IMR-90 (cell line): ENCODE measurements around the gene BSND. TPM values are rescaled to one million over a fixed set of nuclear protein-coding genes. Genes with fewer than 3 reads are reported as not detected.

Source experiments
- ATAC-seq: fragments of 200-7000 bp; cut with Tn5 transposase; 2 replicates; pipeline ENCODE4 v1.9.1; 2020; ENCODE audit warnings: low read depth, mild to moderate bottlenecking, moderate library complexity
- BruUV-seq: library from RNA; stranded (reverse); fragments of 400-500 nt; replicated peaks from 2 replicates; lab custom pipeline; 2021; lab: Mats Ljungman, UMichigan
- CTCF ChIA-PET: fragments of 300-600 bp; formaldehyde crosslinking; extraction: SDS; loops from one replicate; lab custom pipeline; 2021; ENCODE audit warnings: antibody characterized with exemption; lab: Yijun Ruan, JAX
- POLR2A ChIA-PET: fragments of 300-600 bp; sonication (Branson Sonifier 250); formaldehyde crosslinking; loops from one replicate; lab custom pipeline; 2022; ENCODE audit warnings: antibody characterized with exemption; ENCODE audit not compliant: unreplicated experiment; lab: Charles Lee
- DNase-seq: peaks from one replicate; pipeline ENCODE4 v3.0.0; 2013
- H2AFZ ChIP-seq: replicated peaks from 2 replicates; pipeline ENCODE3; 2013; ENCODE audit warnings: low read length, mild to moderate bottlenecking; ENCODE audit not compliant: poor library complexity
- H2AK5ac ChIP-seq: 2 replicates; pipeline ENCODE4 v1.6.1; 2013; ENCODE audit warnings: low read depth, low read length, inconsistent platforms
- H2AK9ac ChIP-seq: replicated peaks from 2 replicates; pipeline ENCODE3; 2013; ENCODE audit warnings: mild to moderate bottlenecking, low read depth, low read length, moderate library complexity; ENCODE audit not compliant: poor library complexity
- H2BK120ac ChIP-seq: 2 replicates; pipeline ENCODE4 v1.6.1; 2013; ENCODE audit warnings: low read depth, low read length, inconsistent platforms
- H2BK15ac ChIP-seq: 3 replicates; pipeline ENCODE4 v1.6.1; 2013; ENCODE audit warnings: low read depth, low read length, inconsistent platforms
- H2BK20ac ChIP-seq: 2 replicates; pipeline ENCODE4 v1.6.1; 2013; ENCODE audit warnings: low read depth, mild to moderate bottlenecking, inconsistent platforms, low read length, moderate library complexity
- H2BK5ac ChIP-seq: 2 replicates; pipeline ENCODE4 v1.6.1; 2013; ENCODE audit warnings: mild to moderate bottlenecking, low read depth, low read length, inconsistent platforms; ENCODE audit not compliant: poor library complexity, severe bottlenecking
- H3K14ac ChIP-seq: replicated peaks from 2 replicates; pipeline ENCODE4 v1.6.1; 2013; ENCODE audit warnings: low read depth, low read length, inconsistent platforms
- H3K18ac ChIP-seq: 2 replicates; pipeline ENCODE4 v1.6.1; 2013; ENCODE audit warnings: low read depth, low read length, control low read depth
- H3K23ac ChIP-seq: 2 replicates; pipeline ENCODE4 v1.6.1; 2013; ENCODE audit warnings: low read depth, low read length, inconsistent platforms
- H3K27ac ChIP-seq: 2 replicates; pipeline ENCODE4 v1.5.1; 2013; ENCODE audit warnings: mild to moderate bottlenecking, control low read depth, low read length; ENCODE audit not compliant: insufficient read depth
- H3K27me3 ChIP-seq: 2 replicates; pipeline ENCODE4 v1.6.1; 2013; ENCODE audit warnings: low read length; ENCODE audit not compliant: control insufficient read depth, insufficient read depth
- H3K36me3 ChIP-seq: 2 replicates; pipeline ENCODE4 v1.6.1; 2013; ENCODE audit warnings: low read length, mixed read lengths; ENCODE audit not compliant: control insufficient read depth, insufficient read depth
- H3K4ac ChIP-seq: 2 replicates; pipeline ENCODE4 v1.6.1; 2013; ENCODE audit warnings: low read depth, low read length, inconsistent platforms
- H3K4me1 ChIP-seq: 2 replicates; pipeline ENCODE4 v1.6.1; 2013; ENCODE audit warnings: low read length, mixed read lengths; ENCODE audit not compliant: control insufficient read depth, insufficient read depth
- H3K4me2 ChIP-seq: 2 replicates; pipeline ENCODE4 v1.6.1; 2013; ENCODE audit warnings: low read depth, mild to moderate bottlenecking, control low read depth, low read length, moderate library complexity
- H3K4me3 ChIP-seq: 2 replicates; pipeline ENCODE4 v1.5.1; 2013; ENCODE audit warnings: low read depth, mild to moderate bottlenecking, control low read depth, low read length, moderate library complexity; ENCODE audit not compliant: insufficient read depth
- H3K56ac ChIP-seq: 2 replicates; pipeline ENCODE4 v1.6.1; 2013; ENCODE audit warnings: low read length, inconsistent platforms; ENCODE audit not compliant: insufficient read depth; ENCODE audit errors: extremely low read depth
- H3K79me1 ChIP-seq, 2 experiments: 2 replicates each; pipeline ENCODE4 v1.6.1; 2013; ENCODE audit warnings: low read length in 2 of 2, inconsistent platforms in 1 of 2, low read depth in 1 of 2
- H3K9ac ChIP-seq: 2 replicates; pipeline ENCODE4 v1.6.1; 2013; ENCODE audit warnings: low read depth, low read length, control low read depth
- H3K9me1 ChIP-seq: 2 replicates; pipeline ENCODE4 v1.6.1; 2013; ENCODE audit warnings: low read length, inconsistent platforms; ENCODE audit not compliant: insufficient read depth
- H3K9me3 ChIP-seq: 2 replicates; pipeline ENCODE4 v1.6.1; 2013; ENCODE audit warnings: low read length; ENCODE audit not compliant: control insufficient read depth, insufficient read depth
- H4K20me1 ChIP-seq: 2 replicates; pipeline ENCODE4 v1.6.1; 2013; ENCODE audit warnings: low read length, inconsistent platforms; ENCODE audit not compliant: insufficient read depth
- H4K5ac ChIP-seq: 2 replicates; pipeline ENCODE4 v1.6.1; 2013; ENCODE audit warnings: mild to moderate bottlenecking, low read depth, low read length, control low read depth
- H4K8ac ChIP-seq, 2 experiments: 2 replicates each; pipeline ENCODE4 v1.6.1; 2013; ENCODE audit warnings: low read depth in 2 of 2, low read length in 2 of 2, control low read depth in 1 of 2, inconsistent platforms in 1 of 2
- H4K91ac ChIP-seq: 2 replicates; pipeline ENCODE4 v1.6.1; 2013; ENCODE audit warnings: low read depth, low read length, inconsistent platforms; ENCODE audit not compliant: insufficient read depth
- BHLHE40 ChIP-seq: fragments of 150-350 bp; IDR thresholded peaks from 2 replicates; pipeline ENCODE4 v1.6.1; 2016; ENCODE audit warnings: mild to moderate bottlenecking, low read depth, low read length
- CHD1 ChIP-seq: IDR thresholded peaks from 2 replicates; pipeline ENCODE4 v1.6.1; 2012; ENCODE audit warnings: low read depth, low read length, improper control_type of control experiment
- MAFK ChIP-seq: IDR thresholded peaks from 2 replicates; pipeline ENCODE4 v1.6.1; 2012; ENCODE audit warnings: low read depth, low read length, improper control_type of control experiment
- MXI1 ChIP-seq: IDR thresholded peaks from 2 replicates; pipeline ENCODE4 v1.6.1; 2012; ENCODE audit warnings: low read depth, mild to moderate bottlenecking, low read length, moderate library complexity, borderline replicate concordance
- NFE2L2 ChIP-seq: fragments of 150-350 bp; IDR thresholded peaks from 2 replicates; pipeline ENCODE4 v1.6.1; 2016; ENCODE audit warnings: low read depth, mild to moderate bottlenecking, low read length
- POLR2A ChIP-seq: IDR thresholded peaks from 2 replicates; pipeline ENCODE4 v1.6.1; 2012; ENCODE audit warnings: mild to moderate bottlenecking, low read depth, low read length
- RAD21 ChIP-seq: IDR thresholded peaks from 2 replicates; pipeline ENCODE4 v1.6.1; 2012; ENCODE audit warnings: low read length, improper control_type of control experiment
- RCOR1 ChIP-seq: IDR thresholded peaks from 2 replicates; pipeline ENCODE4 v1.6.1; 2012; ENCODE audit warnings: mild to moderate bottlenecking, low read length, improper control_type of control experiment; ENCODE audit not compliant: insufficient replicate concordance
- SMC3 ChIP-seq: fragments of 150-350 bp; IDR thresholded peaks from 2 replicates; pipeline ENCODE4 v1.6.1; 2016; ENCODE audit warnings: low read depth, mild to moderate bottlenecking, antibody characterized with exemption, low read length, moderate library complexity
- WGBS, 2 experiments: methylation state at CpG; one replicate each; pipeline versions ENCODE4 v1.1.5 to v1.1.7; 2013; ENCODE audit warnings: missing lambda C conversion rate in 2 of 2; ENCODE audit not compliant: insufficient read length in 1 of 2; ENCODE audit errors: extremely low coverage in 2 of 2; 5-methylcytosine and 5-hydroxymethylcytosine counted together
- dilution Hi-C: fragments of 300-500 bp; cut with HindIII; formaldehyde crosslinking; loops from one replicate; pipeline ENCODE4 v1.14.3; 2018; ENCODE audit warnings: low sequenced_read_pairs; ENCODE audit not compliant: unreplicated experiment
- in situ Hi-C: fragments of 300-500 bp; cut with MboI; formaldehyde crosslinking; loops from 3 replicates; pipeline ENCODE4 v1.14.3; 2019; ENCODE audit warnings: low sequenced_read_pairs, inconsistent platforms, mixed read lengths
- intact Hi-C: fragments of 100-400 bp; cut with micrococcal nuclease; formaldehyde crosslinking; loops from 2 replicates; pipeline ENCODE4 v1.10.0; 2022
- polyA plus RNA-seq, 3 experiments: library from polyadenylated mRNA; depleted of rRNA; stranded (reverse); fragments of >200 nt; gene quantifications; 2 replicates each; pipeline ENCODE4 v1.2.3, GENCODE V29; 2012; ENCODE audit warnings: low replicate concordance in 1 of 3
- total RNA-seq: library from RNA; depleted of rRNA; stranded (reverse); fragments of >200 nt; gene quantifications from 2 replicates; pipeline ENCODE4 v1.2.3, GENCODE V29; 2012
- TF ChIP-seq, protein P1 (sequence below): fragments of 150-350 bp; IDR thresholded peaks from 2 replicates; pipeline ENCODE4 v1.6.1; 2017; ENCODE audit warnings: mild to moderate bottlenecking, antibody characterized with exemption, low read length, low read depth

Gene BSND
- total and polyA plus RNA-seq, 2 of the 4 experiments (the other 2 are of a cell fraction): not detected

DNA sequence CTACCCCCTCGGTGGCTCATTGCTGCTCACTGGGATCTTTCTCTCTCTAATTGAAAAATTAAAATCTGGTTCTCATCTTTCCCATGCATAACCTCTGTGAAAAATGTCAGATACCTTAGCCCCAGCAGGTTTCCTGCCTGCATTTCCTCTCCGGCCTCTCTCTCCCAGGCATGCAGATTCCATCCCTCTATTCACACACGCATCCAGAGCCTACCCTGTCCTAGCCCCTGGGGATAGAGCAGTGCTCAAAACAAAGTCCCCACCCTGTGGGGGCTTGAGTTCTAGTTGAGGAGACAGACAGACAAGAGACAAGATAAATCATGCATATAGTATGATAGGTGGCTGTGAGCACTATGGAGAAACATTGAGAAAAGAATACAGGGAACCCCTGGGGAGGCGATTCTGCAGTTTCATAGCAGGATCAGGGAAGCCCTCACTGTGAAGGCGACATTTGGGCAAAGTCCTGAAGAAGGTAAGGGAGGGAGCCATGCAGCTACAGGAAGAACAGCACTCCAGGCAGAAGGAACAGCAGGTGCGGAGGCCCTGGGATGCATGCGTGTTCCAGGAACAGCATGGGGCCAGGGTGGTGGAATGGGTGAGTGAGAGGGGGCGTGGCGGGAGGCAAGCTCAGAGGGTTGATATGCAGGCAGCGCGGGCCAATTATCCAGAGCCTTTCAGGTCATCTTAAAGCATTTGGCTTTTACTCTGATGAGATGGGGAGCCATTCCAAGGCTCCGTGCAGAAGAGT lies 3.5 kb upstream of the BSND start (continued):
- no peak for TF ChIP-seq SMC3

DNA sequence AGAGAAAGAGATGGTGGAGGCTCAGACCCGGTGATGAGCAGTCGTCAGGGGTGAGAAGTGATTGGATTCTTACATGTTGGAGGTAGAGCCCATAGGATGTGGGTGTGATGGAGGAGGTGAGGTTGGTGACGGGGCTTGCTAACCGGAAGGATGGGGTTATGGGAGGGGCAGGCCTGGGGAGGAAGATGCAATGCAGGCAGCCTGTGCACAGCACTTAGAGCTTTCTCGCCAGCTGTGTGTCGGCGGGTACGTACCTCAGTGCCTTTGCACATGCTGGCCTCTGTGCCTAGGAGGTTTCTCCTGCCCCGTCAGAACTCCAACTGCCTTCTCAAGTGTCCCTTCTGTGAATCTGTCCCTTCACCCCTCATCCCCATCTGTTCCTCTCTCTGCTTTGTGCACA lies 2.9 kb upstream of the BSND start:
- H3K79me1 ChIP-seq: no peaks in the 10 kb centered on the region
- ChIA-PET CTCF (interaction anchor here (0.7 to 1.7 kb wide), 10 partner anchors 9 to 51 kb away, joined by 3 to 13 read pairs (median 4); no protein-coding TSS in a partner anchor), POLR2A (no interaction called here)
- TF ChIP-seq MAFK (no peak), NFE2L2 (no peak), RAD21 (no peak), POLR2A (no peak), RCOR1 (no peak), BHLHE40 (no peak), SMC3 (no peak), MXI1 (no peak), CHD1 (no peak)
- TF ChIP-seq, protein P1, sequence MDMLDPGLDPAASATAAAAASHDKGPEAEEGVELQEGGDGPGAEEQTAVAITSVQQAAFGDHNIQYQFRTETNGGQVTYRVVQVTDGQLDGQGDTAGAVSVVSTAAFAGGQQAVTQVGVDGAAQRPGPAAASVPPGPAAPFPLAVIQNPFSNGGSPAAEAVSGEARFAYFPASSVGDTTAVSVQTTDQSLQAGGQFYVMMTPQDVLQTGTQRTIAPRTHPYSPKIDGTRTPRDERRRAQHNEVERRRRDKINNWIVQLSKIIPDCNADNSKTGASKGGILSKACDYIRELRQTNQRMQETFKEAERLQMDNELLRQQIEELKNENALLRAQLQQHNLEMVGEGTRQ: no peak
- no peak overlapping the region for H3K4ac ChIP-seq
- no peak overlapping the region for H2BK20ac ChIP-seq
- 85% methylated on average over 8 of the region's 9 CpGs; no CpG with 5 or more reads in 1 of the 2 experiments for WGBS, 2 experiments
- ATAC-seq (no peak), DNase-seq (no peak)
- no peak overlapping the region for H3K9ac ChIP-seq
- H2AK5ac ChIP-seq: no peak overlapping the region
- H3K27me3 ChIP-seq: peaks cover 71% of the 10 kb centered on the region
- H2BK15ac ChIP-seq: no peak overlapping the region
- H4K91ac ChIP-seq: no peak overlapping the region
- in situ Hi-C loops: loop anchor here (5.0 kb wide), 1 partner anchor 44 kb away; no protein-coding TSS in a partner anchor
- no peaks in the 10 kb centered on the region for H3K9me1 ChIP-seq
- H3K4me1 ChIP-seq: no peaks in the 10 kb centered on the region
- H3K9me3 ChIP-seq: no peaks in the 10 kb centered on the region
- H3K4me2 ChIP-seq: no peak overlapping the region
- dilution Hi-C loops: no loop called here
- H3K23ac ChIP-seq: no peak overlapping the region
- no peak overlapping the region for H2BK5ac ChIP-seq
- peaks cover 7% of the 10 kb centered on the region; the same call in 1 of the 2 replicates for H4K20me1 ChIP-seq
- H4K5ac ChIP-seq: no peak overlapping the region
- no peak overlapping the region for H3K27ac ChIP-seq
- no TSS peak for BruUV-seq
- no peak overlapping the region for H3K4me3 ChIP-seq
- no peak overlapping the region for H3K56ac ChIP-seq
- H3K18ac ChIP-seq: no peak overlapping the region
- H2AFZ ChIP-seq: peak overlapping the region; percentile 75
- no peak overlapping the region for H3K14ac ChIP-seq
- no peak overlapping the region for H4K8ac ChIP-seq
- no peaks in the 10 kb centered on the region for H3K36me3 ChIP-seq
- intact Hi-C loops: loop anchor here (1.0 to 5.0 kb wide), 3 partner anchors 46 to 323 kb away; no protein-coding TSS in a partner anchor
- no peak overlapping the region for H2AK9ac ChIP-seq
- no peak overlapping the region for H2BK120ac ChIP-seq
